H1 (cell line): ENCODE measurements around the gene MRPL33. TPM values are rescaled to one million over a fixed set of nuclear protein-coding genes. Genes with fewer than 3 reads are reported as not detected.

ENCODE experiments used
- CTCF ChIA-PET: fragments of 300-600 bp; sonication (Branson Sonifier 250); formaldehyde crosslinking; loops from one replicate; lab custom pipeline; 2021; ENCODE audit not compliant: partially characterized antibody; lab: Charles Lee
- POLR2A ChIA-PET: fragments of 300-600 bp; sonication (Branson Sonifier 250); formaldehyde crosslinking; loops from one replicate; lab custom pipeline; 2021; ENCODE audit warnings: inconsistent platforms; ENCODE audit not compliant: partially characterized antibody; lab: Charles Lee
- DNase-seq, 2 experiments: peaks; one replicate each; pipeline versions ENCODE4 v3.0.0 to v3.0.0-alpha.2; 2010 to 2022; ENCODE audit warnings: low spot score in 2 of 2, low read depth in 1 of 2, mixed read lengths in 1 of 2
- FAIRE-seq: peaks from 2 replicates; lab custom pipeline; 2011; peaks lifted over from hg19 to GRCh38; lab: Jason Lieb, UNC
- H2AFZ ChIP-seq: 2 replicates; pipeline ENCODE4 v1.8.1; 2012; ENCODE audit warnings: low read length, inconsistent platforms
- H2AK5ac ChIP-seq: 2 replicates; pipeline ENCODE4 v1.6.1; 2013; ENCODE audit warnings: low read depth, low read length
- H2BK120ac ChIP-seq: replicated peaks from 2 replicates; pipeline ENCODE3; 2013; ENCODE audit warnings: low read depth, low read length, inconsistent platforms
- H2BK12ac ChIP-seq: 2 replicates; pipeline ENCODE4 v1.6.1; 2013; ENCODE audit warnings: low read depth, low read length
- H2BK15ac ChIP-seq: 2 replicates; pipeline ENCODE4 v1.6.1; 2013; ENCODE audit warnings: low read length
- H2BK20ac ChIP-seq: 2 replicates; pipeline ENCODE4 v1.6.1; 2013; ENCODE audit warnings: low read length
- H2BK5ac ChIP-seq: 2 replicates; pipeline ENCODE4 v1.6.1; 2013; ENCODE audit warnings: low read depth, low read length
- H3K14ac ChIP-seq: 2 replicates; pipeline ENCODE4 v1.6.1; 2013; ENCODE audit warnings: inconsistent platforms; ENCODE audit not compliant: insufficient read length
- H3K18ac ChIP-seq: 2 replicates; pipeline ENCODE4 v1.6.1; 2013; ENCODE audit warnings: low read length; ENCODE audit errors: extremely low read depth
- H3K23ac ChIP-seq: 2 replicates; pipeline ENCODE4 v1.6.1; 2013; ENCODE audit warnings: inconsistent platforms; ENCODE audit not compliant: insufficient read length
- H3K23me2 ChIP-seq: 2 replicates; pipeline ENCODE4 v1.6.1; 2013; ENCODE audit warnings: low read depth, low read length
- H3K27ac ChIP-seq: 2 replicates; pipeline ENCODE4 v1.6.1; 2011; ENCODE audit warnings: low read depth, low read length, inconsistent platforms
- H3K27me3 ChIP-seq, 4 experiments: replicated peaks in 1 of 4; 1 replicate in 1 of 4; 2 replicates in 3 of 4; pipeline versions ENCODE4 v1.6.1 to v1.8.1; 2011 to 2013; ENCODE audit warnings: low read length in 3 of 4, mild to moderate bottlenecking in 3 of 4, inconsistent platforms in 2 of 4, mixed read lengths in 2 of 4, moderate library complexity in 1 of 4; ENCODE audit not compliant: control insufficient read depth in 3 of 4, insufficient read depth in 3 of 4; ENCODE audit errors: extremely low read depth in 1 of 4
- H3K36me3 ChIP-seq, 4 experiments: 2 replicates each; pipeline versions ENCODE4 v1.6.1 to v1.8.1; 2011 to 2013; ENCODE audit warnings: mild to moderate bottlenecking in 4 of 4, low read length in 3 of 4, moderate library complexity in 2 of 4, control low read depth in 1 of 4, inconsistent platforms in 1 of 4; ENCODE audit not compliant: insufficient read depth in 4 of 4, control insufficient read depth in 2 of 4
- H3K4ac ChIP-seq: replicated peaks from 2 replicates; pipeline ENCODE3; 2013; ENCODE audit warnings: low read length, low read depth, mixed read lengths, inconsistent platforms; ENCODE audit not compliant: insufficient read length
- H3K4me1 ChIP-seq, 4 experiments: replicated peaks in 1 of 4; 1 replicate in 1 of 4; 2 replicates in 3 of 4; pipeline versions ENCODE4 v1.6.1 to v1.8.1; 2011 to 2013; ENCODE audit warnings: low read length in 3 of 4, inconsistent platforms in 2 of 4, mixed read lengths in 1 of 4; ENCODE audit not compliant: insufficient read depth in 4 of 4, control insufficient read depth in 3 of 4
- H3K4me2 ChIP-seq, 2 experiments: 2 replicates each; pipeline versions ENCODE4 v1.6.1 to v1.8.1; 2011 to 2013; ENCODE audit warnings: low read depth in 2 of 2, low read length in 2 of 2, control low read depth in 1 of 2, inconsistent platforms in 1 of 2, mild to moderate bottlenecking in 1 of 2; ENCODE audit not compliant: insufficient read depth in 1 of 2
- H3K4me3 ChIP-seq, 4 experiments: fragments of 200-600, 300-600 bp in 1 of 4; sonication (generic), shearing (Covaris generic), sonication (Bioruptor Twin) in 1 of 4; 2 replicates each; pipeline versions ENCODE4 v1.5.1 to v1.8.1; 2011 to 2016; ENCODE audit warnings: low read length in 4 of 4, low read depth in 3 of 4, control low read depth in 2 of 4, inconsistent platforms in 2 of 4, mild to moderate bottlenecking in 2 of 4, mixed read lengths in 1 of 4, moderate library complexity in 1 of 4; ENCODE audit not compliant: insufficient read depth in 2 of 4; ENCODE audit errors: extremely low read depth in 1 of 4
- H3K56ac ChIP-seq: replicated peaks from 2 replicates; pipeline ENCODE3; 2013; ENCODE audit warnings: low read depth, mild to moderate bottlenecking, mixed read lengths, low read length, inconsistent platforms; ENCODE audit not compliant: insufficient read length
- H3K79me1 ChIP-seq: 2 replicates; pipeline ENCODE4 v1.6.1; 2013; ENCODE audit warnings: low read depth, low read length, control low read depth
- H3K79me2 ChIP-seq, 2 experiments: 2 replicates each; pipeline versions ENCODE4 v1.6.1 to v1.8.1; 2012 to 2013; ENCODE audit warnings: low read length in 2 of 2, mild to moderate bottlenecking in 2 of 2, inconsistent platforms in 1 of 2; ENCODE audit not compliant: insufficient read depth in 2 of 2, control insufficient read depth in 1 of 2
- H3K9ac ChIP-seq, 4 experiments: replicated peaks in 1 of 4; 1 replicate in 1 of 4; 2 replicates in 3 of 4; pipeline versions ENCODE4 v1.6.1 to v1.8.1; 2011 to 2013; ENCODE audit warnings: low read depth in 3 of 4, low read length in 3 of 4, control low read depth in 2 of 4, mild to moderate bottlenecking in 2 of 4, moderate library complexity in 2 of 4, inconsistent platforms in 1 of 4; ENCODE audit errors: extremely low read depth in 1 of 4
- H3K9me3 ChIP-seq, 2 experiments: 2 replicates each; pipeline versions ENCODE4 v1.6.1 to v1.8.1; 2012 to 2013; ENCODE audit warnings: mild to moderate bottlenecking in 2 of 2, moderate library complexity in 2 of 2, control low read depth in 1 of 2, inconsistent platforms in 1 of 2, low read depth in 1 of 2, low read length in 1 of 2, mixed read lengths in 1 of 2; ENCODE audit not compliant: insufficient read depth in 2 of 2
- H4K20me1 ChIP-seq, 2 experiments: replicated peaks in 1 of 2; 2 replicates each; pipeline versions ENCODE3 to v1.8.1; 2011 to 2013; ENCODE audit warnings: inconsistent platforms in 2 of 2, low read length in 2 of 2, mild to moderate bottlenecking in 1 of 2; ENCODE audit not compliant: insufficient read depth in 2 of 2, control insufficient read depth in 1 of 2
- H4K5ac ChIP-seq: 2 replicates; pipeline ENCODE4 v1.6.1; 2013; ENCODE audit warnings: low read length, low read depth, mixed read lengths, inconsistent platforms; ENCODE audit not compliant: insufficient read length
- H4K8ac ChIP-seq: 2 replicates; pipeline ENCODE4 v1.8.0; 2013; ENCODE audit warnings: mild to moderate bottlenecking, moderate library complexity, low read length, inconsistent platforms; ENCODE audit not compliant: insufficient read depth; ENCODE audit errors: extremely low read depth
- H4K91ac ChIP-seq: replicated peaks from 2 replicates; pipeline ENCODE3; 2013; ENCODE audit warnings: low read length, mixed read lengths, inconsistent platforms; ENCODE audit not compliant: insufficient read length
- ASH2L ChIP-seq: fragments of 200-600, 300-600 bp; sonication (generic); IDR thresholded peaks from one replicate; pipeline ENCODE4 v1.7.1; 2017; ENCODE audit warnings: low read length
- BACH1 ChIP-seq: IDR thresholded peaks from 2 replicates; pipeline ENCODE4 v1.6.1; 2012; ENCODE audit warnings: low read length, improper control_type of control experiment
- BRCA1 ChIP-seq: IDR thresholded peaks from 2 replicates; pipeline ENCODE4 v1.6.1; 2012; ENCODE audit warnings: low read depth, low read length, improper control_type of control experiment
- CTCF ChIP-seq, 3 experiments: IDR thresholded peaks; 1 replicate in 2 of 3; 2 replicates in 1 of 3; pipeline versions ENCODE4 v1.5.1 to v1.6.1; 2011; ENCODE audit warnings: low read length in 3 of 3, mild to moderate bottlenecking in 3 of 3, inconsistent platforms in 2 of 3, low read depth in 1 of 3, moderate library complexity in 1 of 3; ENCODE audit not compliant: insufficient read depth in 1 of 3; ENCODE audit errors: control extremely low read depth in 1 of 3
- EP300 ChIP-seq, 2 experiments: IDR thresholded peaks; 1 replicate in 1 of 2; 2 replicates in 1 of 2; pipeline ENCODE4 v1.6.1; 2011 to 2012; ENCODE audit warnings: low read depth in 2 of 2, low read length in 2 of 2, mild to moderate bottlenecking in 2 of 2, borderline replicate concordance in 1 of 2, inconsistent platforms in 1 of 2, moderate library complexity in 1 of 2
- FOSL1 ChIP-seq: IDR thresholded peaks from 2 replicates; pipeline ENCODE4 v1.6.1; 2011; ENCODE audit warnings: mild to moderate bottlenecking, low read depth, low read length, moderate library complexity; ENCODE audit not compliant: insufficient read depth
- KDM5A ChIP-seq: fragments of 200-600 bp; IDR thresholded peaks from 2 replicates; pipeline ENCODE4 v1.7.1; 2012; ENCODE audit warnings: mild to moderate bottlenecking, low read length, inconsistent platforms, mixed read lengths
- NANOG ChIP-seq: IDR thresholded peaks from 2 replicates; pipeline ENCODE4 v1.6.1; 2011; ENCODE audit warnings: low read length, low read depth, mild to moderate bottlenecking, inconsistent platforms; ENCODE audit not compliant: insufficient read depth, poor library complexity, severe bottlenecking
- NRF1 ChIP-seq: IDR thresholded peaks from 2 replicates; pipeline ENCODE4 v1.6.1; 2011; ENCODE audit warnings: mild to moderate bottlenecking, low read depth, low read length, improper control_type of control experiment
- POLR2A ChIP-seq, 2 experiments: IDR thresholded peaks; 1 replicate in 1 of 2; 2 replicates in 1 of 2; pipeline ENCODE4 v1.6.1; 2011; ENCODE audit warnings: low read depth in 2 of 2, low read length in 2 of 2, mild to moderate bottlenecking in 2 of 2; ENCODE audit errors: control extremely low read depth in 1 of 2
- SRF ChIP-seq: IDR thresholded peaks from 2 replicates; pipeline ENCODE4 v1.6.1; 2011; ENCODE audit warnings: mild to moderate bottlenecking, low read depth, low read length, moderate library complexity
- SUZ12 ChIP-seq: fragments of 200-600 bp; sonication (generic); IDR thresholded peaks from 2 replicates; pipeline ENCODE4 v1.6.1; 2012; ENCODE audit warnings: mild to moderate bottlenecking, inconsistent platforms, low read length, moderate library complexity, mixed read lengths
- TAF7 ChIP-seq: optimal IDR thresholded peaks from 2 replicates; pipeline ENCODE3; 2011; ENCODE audit warnings: low read depth, mild to moderate bottlenecking, inconsistent platforms, low read length, moderate library complexity, borderline replicate concordance
- polyA plus RNA-seq, 7 experiments: library from polyadenylated mRNA; depleted of rRNA in 3 of 7; stranded (reverse) in 5 of 7; unstranded in 2 of 7; fragments of >200 nt in 5 of 7; fragments of 200-250 nt in 2 of 7; gene quantifications; 1 replicate in 5 of 7; 2 replicates in 1 of 7; 4 replicates in 1 of 7; pipeline versions ENCODE4 v1.2.1 to v1.2.3, GENCODE V29; 2011 to 2013; ENCODE audit warnings: missing spikeins in 2 of 7, mixed read lengths in 2 of 7
- total RNA-seq: library from RNA; stranded (reverse); fragmentation: NEBNext Ultra II Directional; extraction: Animal tissue kit (Norgen Biotek cat#: 25700); gene quantifications from 2 replicates; pipeline ENCODE4 v1.2.1, GENCODE V29; 2021

MRPL33 gene
- total and polyA plus RNA-seq, 2 of the 8 experiments (the other 6 are each of a cell fraction or from before 2014, with no cell fraction given): 24.3 to 62.9 TPM

- no peak for FAIRE-seq
- H3K4me2 ChIP-seq: no peak overlapping the region
- POLR2A ChIA-PET: no interaction called here
- no peak for TF ChIP-seq POLR2A (IDR thresholded peaks at IDR 0.05; ENCODE audit: control extremely low read depth in 1 of 2, low read depth in 2 of 2, low read length in 2 of 2)
- no peak for TF ChIP-seq BACH1
- TF ChIP-seq KDM5A: no peak
- no peak for TF ChIP-seq NANOG
- no peak for TF ChIP-seq SRF
- no peak for TF ChIP-seq SUZ12
- no peak for TF ChIP-seq EP300 (IDR thresholded peaks at IDR 0.05; ENCODE audit: borderline replicate concordance in 1 of 2, low read depth in 2 of 2, low read length in 2 of 2)
- TF ChIP-seq BRCA1: no peak
- no peak for TF ChIP-seq TAF7
- no peak for TF ChIP-seq CTCF (IDR thresholded peaks at IDR 0.05; ENCODE audit: control extremely low read depth in 1 of 3, insufficient read depth in 1 of 3, low read depth in 1 of 3, low read length in 3 of 3)
- TF ChIP-seq FOSL1: no peak
- TF ChIP-seq ASH2L: no peak
- no peak for TF ChIP-seq NRF1
These were observed 32.6 kb downstream of the MRPL33 start for GRCh38 chr2:27804146-27804545.

More at GRCh38 chr2:27804146-27804545, 32.6 kb downstream of the MRPL33 start:
- no peak overlapping the region for H2BK120ac ChIP-seq
- no peaks in the 10 kb centered on the region for H3K27me3 ChIP-seq
- H3K79me2 ChIP-seq: no peaks in the 10 kb centered on the region
- H4K5ac ChIP-seq: no peak overlapping the region
- H2BK20ac ChIP-seq: no peak overlapping the region
- CTCF ChIA-PET: interaction anchor here (0.7 to 2.4 kb wide), 7 partner anchors 8 to 649 kb away, joined by 3 to 11 read pairs (median 4); no protein-coding TSS in a partner anchor
- H3K23me2 ChIP-seq: no peaks in the 10 kb centered on the region; the same call in 1 of the 2 replicates
- no peak overlapping the region for H3K27ac ChIP-seq
- no peak overlapping the region for H3K4ac ChIP-seq
- no peaks in the 10 kb centered on the region for H3K36me3 ChIP-seq
- no peak overlapping the region for H3K14ac ChIP-seq
- H3K9ac ChIP-seq: no peak overlapping the region
- H2BK15ac ChIP-seq: no peak overlapping the region
- H2AK5ac ChIP-seq: no peak overlapping the region
- H4K8ac ChIP-seq: no peak overlapping the region
- H3K56ac ChIP-seq: no peak overlapping the region
- H4K20me1 ChIP-seq: peaks cover 0 to 2% of the 10 kb centered on the region in 2 experiments
- no peak overlapping the region for H2BK12ac ChIP-seq
- no peak overlapping the region for H3K4me3 ChIP-seq
- H4K91ac ChIP-seq: no peak overlapping the region
- H3K9me3 ChIP-seq: no peaks in the 10 kb centered on the region
- no peaks in the 10 kb centered on the region for H3K4me1 ChIP-seq
- no peak overlapping the region for H3K23ac ChIP-seq
- DNase-seq: no peak
- H3K18ac ChIP-seq: no peak overlapping the region
- H2AFZ ChIP-seq: no peak overlapping the region
- H3K79me1 ChIP-seq: no peaks in the 10 kb centered on the region
- no peak overlapping the region for H2BK5ac ChIP-seq
